ENCODE data around the gene RBMS2.

The RBMS2 gene

GRCh38 chr12:56596815-56597214, 75.2 kb downstream of the RBMS2 start:
- H3K27me3 ChIP-seq (ENCODE audit: control insufficient read depth, insufficient read depth, low read length, poor library complexity, severe bottlenecking) = no peaks in the 10 kb centered on the region
- no peak overlapping the region for H3K27ac ChIP-seq (ENCODE audit: insufficient read depth, low read depth, low read length, poor library complexity, severe bottlenecking)
- H3K4me1 ChIP-seq (ENCODE audit: control insufficient read depth, insufficient read depth, low read length) = no peaks in the 10 kb centered on the region
- H3K4me3 ChIP-seq (ENCODE audit: insufficient read depth, low read depth, low read length) = no peak overlapping the region
- no peaks in the 10 kb centered on the region for H3K9me3 ChIP-seq (ENCODE audit: control insufficient read depth, low read length)
- WGBS, 2 experiments = 85 to 87% methylated on average over 2 to 3 of the region's 3 CpGs
- peaks cover 40% of the 10 kb centered on the region for H3K36me3 ChIP-seq (ENCODE audit: control insufficient read depth, insufficient read depth, low read length)

GRCh38 chr12:56599041-56599440, 77.4 kb downstream of the RBMS2 start:
- Histone ChIP-seq H3K4me3 (ENCODE audit: insufficient read depth, low read depth, low read length) (no peak overlapping the region), H3K4me1 (ENCODE audit: control insufficient read depth, insufficient read depth, low read length) (no peaks in the 10 kb centered on the region), H3K27ac (ENCODE audit: insufficient read depth, low read depth, low read length, poor library complexity, severe bottlenecking) (no peak overlapping the region), H3K36me3 (ENCODE audit: control insufficient read depth, insufficient read depth, low read length) (peaks cover 61% of the 10 kb centered on the region), H3K27me3 (ENCODE audit: control insufficient read depth, insufficient read depth, low read length, poor library complexity, severe bottlenecking) (no peaks in the 10 kb centered on the region), H3K9me3 (ENCODE audit: control insufficient read depth, low read length) (no peaks in the 10 kb centered on the region)
- WGBS, 2 experiments = 96 to 98% methylated on average over 15 of the region's 15 CpGs

- Histone ChIP-seq H3K27me3 (ENCODE audit: control insufficient read depth, insufficient read depth, low read length, poor library complexity, severe bottlenecking) (no peaks in the 10 kb centered on the region), H3K4me1 (ENCODE audit: control insufficient read depth, insufficient read depth, low read length) (no peaks in the 10 kb centered on the region), H3K27ac (ENCODE audit: insufficient read depth, low read depth, low read length, poor library complexity, severe bottlenecking) (no peak overlapping the region), H3K36me3 (ENCODE audit: control insufficient read depth, insufficient read depth, low read length) (peaks cover 68% of the 10 kb centered on the region), H3K9me3 (ENCODE audit: control insufficient read depth, low read length) (no peaks in the 10 kb centered on the region), H3K4me3 (ENCODE audit: insufficient read depth, low read depth, low read length) (no peak overlapping the region)
- 95 to 98% methylated on average over 10 of the region's 10 CpGs for WGBS, 2 experiments
Observed at GRCh38 chr12:56599797-56600196, 78.2 kb downstream of the RBMS2 start.

DNA sequence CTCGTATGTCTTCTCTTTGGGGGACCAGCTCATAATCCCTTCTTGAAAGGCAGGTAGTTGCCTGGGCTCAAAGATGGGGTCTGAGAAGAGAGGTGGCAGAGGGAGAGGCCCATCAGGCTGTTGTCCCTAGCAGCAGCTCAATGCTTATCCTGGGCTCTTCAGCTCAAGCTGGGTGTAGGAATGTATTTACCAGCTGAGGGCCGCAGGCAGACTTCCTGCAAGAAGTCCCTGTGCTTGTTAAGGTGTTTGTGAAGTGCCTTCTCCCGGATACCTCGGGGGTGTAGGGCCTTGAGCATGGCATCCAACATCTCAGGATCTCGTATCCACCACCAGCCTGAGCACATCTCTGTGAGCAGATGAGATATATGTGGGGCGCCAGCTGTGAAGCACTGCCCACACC, 79.1 kb downstream of the RBMS2 start:
- WGBS, 2 experiments = 95 to 96% methylated on average over 6 of the region's 6 CpGs

DNA sequence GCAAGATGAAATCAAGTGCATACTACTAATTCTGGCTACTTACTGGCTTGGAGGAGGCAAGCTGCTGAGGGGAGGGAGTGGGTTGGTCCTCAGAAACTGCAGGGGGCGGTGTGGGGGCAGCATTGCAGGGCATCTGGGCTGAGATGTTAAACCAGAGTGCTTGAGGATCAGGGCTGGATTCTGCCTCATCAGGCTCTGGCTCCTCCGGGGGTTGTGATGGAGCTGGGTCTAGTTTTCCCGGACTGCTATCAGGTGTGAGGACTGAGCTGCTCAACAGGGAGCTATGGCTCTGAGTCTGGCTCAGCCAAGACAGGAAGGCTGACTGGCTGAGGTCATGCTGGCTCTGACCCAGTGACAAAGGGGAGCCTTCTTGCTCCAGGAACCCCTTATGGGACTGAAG, 79.9 kb downstream of the RBMS2 start:
- no peaks in the 10 kb centered on the region for H3K4me1 ChIP-seq (ENCODE audit: control insufficient read depth, insufficient read depth, low read length)
- no peak overlapping the region for H3K4me3 ChIP-seq (ENCODE audit: insufficient read depth, low read depth, low read length)
- WGBS, 2 experiments = 89 to 91% methylated on average over 3 of the region's 3 CpGs
- no peak overlapping the region for H3K27ac ChIP-seq (ENCODE audit: insufficient read depth, low read depth, low read length, poor library complexity, severe bottlenecking)
- peaks cover 81% of the 10 kb centered on the region for H3K36me3 ChIP-seq (ENCODE audit: control insufficient read depth, insufficient read depth, low read length)
- no peaks in the 10 kb centered on the region for H3K27me3 ChIP-seq (ENCODE audit: control insufficient read depth, insufficient read depth, low read length, poor library complexity, severe bottlenecking)
- H3K9me3 ChIP-seq (ENCODE audit: control insufficient read depth, low read length) = no peaks in the 10 kb centered on the region

More for the DNA sequence above, 79.1 kb downstream of the RBMS2 start:
- Histone ChIP-seq H3K9me3 (ENCODE audit: control insufficient read depth, low read length) (no peaks in the 10 kb centered on the region), H3K27me3 (ENCODE audit: control insufficient read depth, insufficient read depth, low read length, poor library complexity, severe bottlenecking) (no peaks in the 10 kb centered on the region), H3K27ac (ENCODE audit: insufficient read depth, low read depth, low read length, poor library complexity, severe bottlenecking) (no peak overlapping the region), H3K4me3 (ENCODE audit: insufficient read depth, low read depth, low read length) (no peak overlapping the region), H3K36me3 (ENCODE audit: control insufficient read depth, insufficient read depth, low read length) (peaks cover 77% of the 10 kb centered on the region), H3K4me1 (ENCODE audit: control insufficient read depth, insufficient read depth, low read length) (no peaks in the 10 kb centered on the region)

DNA sequence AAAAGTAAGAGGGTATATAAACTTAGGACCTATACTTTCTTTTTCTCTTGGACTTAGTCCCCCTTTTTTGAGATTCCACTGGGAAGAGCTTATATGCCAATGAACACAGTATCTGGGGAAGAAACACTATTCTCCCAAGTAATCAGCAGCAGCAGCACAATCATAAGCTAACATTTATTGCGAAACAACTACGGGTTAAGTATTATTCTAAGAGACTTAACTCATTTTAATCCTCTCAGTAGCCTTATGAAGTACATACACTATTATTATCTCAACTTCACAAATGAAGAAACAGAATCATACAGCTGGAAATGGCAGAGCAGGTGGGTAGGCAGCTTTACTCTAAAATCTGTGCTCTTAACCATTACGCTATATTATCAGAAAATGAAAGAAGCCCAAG, 80.6 kb downstream of the RBMS2 start:
- H3K27ac ChIP-seq (ENCODE audit: insufficient read depth, low read depth, low read length, poor library complexity, severe bottlenecking) = no peak overlapping the region
- H3K4me3 ChIP-seq (ENCODE audit: insufficient read depth, low read depth, low read length) = no peak overlapping the region
- no peaks in the 10 kb centered on the region for H3K9me3 ChIP-seq (ENCODE audit: control insufficient read depth, low read length)
- peaks cover 89% of the 10 kb centered on the region for H3K36me3 ChIP-seq (ENCODE audit: control insufficient read depth, insufficient read depth, low read length)
- no peaks in the 10 kb centered on the region for H3K4me1 ChIP-seq (ENCODE audit: control insufficient read depth, insufficient read depth, low read length)
- H3K27me3 ChIP-seq (ENCODE audit: control insufficient read depth, insufficient read depth, low read length, poor library complexity, severe bottlenecking) = no peaks in the 10 kb centered on the region
- WGBS, 2 experiments = 94 to 100% methylated on average over 2 to 3 of the region's 3 CpGs

DNA sequence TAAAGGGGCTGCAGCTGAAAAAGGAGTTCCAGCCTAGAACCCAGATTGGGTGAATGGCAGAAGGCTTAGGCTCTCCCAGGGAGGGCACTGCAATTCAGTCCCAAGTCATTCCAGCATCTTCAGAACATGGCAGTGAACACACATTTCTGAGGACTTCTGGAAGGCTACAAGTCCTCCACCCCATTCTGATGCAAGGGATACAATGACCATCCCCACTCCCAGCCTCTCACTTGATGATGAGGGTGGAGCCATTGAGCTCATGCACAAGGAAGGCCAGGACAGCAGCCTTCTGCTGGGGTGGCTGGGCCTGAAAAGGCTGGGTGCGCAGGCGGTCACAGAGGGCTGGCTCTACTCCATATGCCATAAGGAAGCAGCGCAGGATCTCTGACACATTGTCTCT, 82.7 kb downstream of the RBMS2 start:
- Histone ChIP-seq H3K36me3 (ENCODE audit: control insufficient read depth, insufficient read depth, low read length) (peaks cover 83% of the 10 kb centered on the region), H3K9me3 (ENCODE audit: control insufficient read depth, low read length) (no peaks in the 10 kb centered on the region), H3K4me3 (ENCODE audit: insufficient read depth, low read depth, low read length) (no peak overlapping the region), H3K27ac (ENCODE audit: insufficient read depth, low read depth, low read length, poor library complexity, severe bottlenecking) (no peak overlapping the region), H3K27me3 (ENCODE audit: control insufficient read depth, insufficient read depth, low read length, poor library complexity, severe bottlenecking) (no peaks in the 10 kb centered on the region), H3K4me1 (ENCODE audit: control insufficient read depth, insufficient read depth, low read length) (no peaks in the 10 kb centered on the region)
- WGBS, 2 experiments = 97% methylated on average over 3 of the region's 3 CpGs

DNA sequence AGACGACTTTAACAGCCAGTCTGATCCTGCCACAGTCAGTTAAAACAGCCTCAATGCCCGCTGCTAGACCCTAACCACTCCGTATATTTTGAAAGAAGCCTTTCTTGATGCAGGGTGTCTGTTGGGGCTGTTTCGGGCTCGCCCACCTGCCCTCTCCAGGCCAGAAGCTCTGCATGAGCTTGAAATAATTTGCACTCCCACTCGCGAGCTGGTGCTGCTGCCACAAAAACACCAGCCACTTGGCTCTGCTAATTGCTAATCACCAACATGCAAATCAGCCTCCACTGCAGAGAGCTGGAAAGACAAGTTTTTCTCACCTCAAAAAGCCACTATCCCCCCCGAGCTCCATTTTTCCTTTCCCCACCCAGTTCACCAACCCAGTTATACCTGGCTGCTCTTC, 93.0 kb downstream of the RBMS2 start:
- H3K36me3 ChIP-seq (ENCODE audit: control insufficient read depth, insufficient read depth, low read length) = peaks cover 64% of the 10 kb centered on the region
- H3K27me3 ChIP-seq (ENCODE audit: control insufficient read depth, insufficient read depth, low read length, poor library complexity, severe bottlenecking) = no peaks in the 10 kb centered on the region
- H3K27ac ChIP-seq (ENCODE audit: insufficient read depth, low read depth, low read length, poor library complexity, severe bottlenecking) = no peak overlapping the region
- H3K4me1 ChIP-seq (ENCODE audit: control insufficient read depth, insufficient read depth, low read length) = no peaks in the 10 kb centered on the region
- H3K4me3 ChIP-seq (ENCODE audit: insufficient read depth, low read depth, low read length) = no peak overlapping the region
- WGBS, 2 experiments = 94 to 95% methylated on average over 8 of the region's 8 CpGs
- no peaks in the 10 kb centered on the region for H3K9me3 ChIP-seq (ENCODE audit: control insufficient read depth, low read length)

DNA sequence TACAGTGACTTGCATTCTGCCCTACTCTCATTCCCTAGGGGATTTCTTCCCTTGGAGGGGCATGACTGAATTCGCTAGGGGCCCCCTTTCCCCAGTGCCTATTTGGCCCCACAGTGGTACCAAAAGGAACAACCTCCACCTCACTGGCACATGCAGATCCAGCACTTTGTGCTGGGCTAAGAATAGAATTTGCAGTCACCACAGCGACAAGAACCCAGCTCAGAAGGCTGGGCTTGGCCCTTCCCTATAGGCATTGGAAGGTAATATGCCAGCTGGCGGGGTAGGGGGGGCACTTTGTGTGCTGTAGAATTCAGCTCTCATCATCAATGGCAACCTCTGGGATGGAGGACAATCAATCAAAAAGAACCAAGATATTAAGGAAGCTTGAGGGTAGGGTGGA, 94.6 kb downstream of the RBMS2 start:
- Histone ChIP-seq H3K27me3 (ENCODE audit: control insufficient read depth, insufficient read depth, low read length, poor library complexity, severe bottlenecking) (no peaks in the 10 kb centered on the region), H3K4me3 (ENCODE audit: insufficient read depth, low read depth, low read length) (no peak overlapping the region), H3K36me3 (ENCODE audit: control insufficient read depth, insufficient read depth, low read length) (peaks cover 49% of the 10 kb centered on the region), H3K4me1 (ENCODE audit: control insufficient read depth, insufficient read depth, low read length) (no peaks in the 10 kb centered on the region), H3K9me3 (ENCODE audit: control insufficient read depth, low read length) (no peaks in the 10 kb centered on the region), H3K27ac (ENCODE audit: insufficient read depth, low read depth, low read length, poor library complexity, severe bottlenecking) (no peak overlapping the region)
- 93 to 94% methylated on average over 3 of the region's 3 CpGs for WGBS, 2 experiments

DNA sequence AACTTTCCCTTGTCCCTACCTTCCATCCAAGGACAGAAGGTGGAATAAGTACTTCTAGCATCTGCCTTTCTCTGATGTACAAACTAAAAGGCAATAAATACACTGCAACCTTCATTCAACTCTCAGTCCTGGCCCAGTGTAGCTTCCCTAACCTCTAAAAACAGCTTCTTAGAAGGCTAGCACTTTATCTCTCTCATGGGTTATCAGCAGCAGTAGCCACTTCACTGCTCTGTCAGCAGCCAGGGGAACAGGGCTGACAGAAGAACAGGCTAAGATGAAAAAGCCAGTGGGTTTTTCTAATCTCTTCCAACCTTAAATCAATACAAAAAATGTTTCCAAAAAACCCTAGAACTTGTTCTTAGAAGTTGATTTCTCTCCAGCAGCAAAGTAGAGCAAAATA, 95.3 kb downstream of the RBMS2 start:
- Histone ChIP-seq H3K27ac (ENCODE audit: insufficient read depth, low read depth, low read length, poor library complexity, severe bottlenecking) (no peak overlapping the region), H3K36me3 (ENCODE audit: control insufficient read depth, insufficient read depth, low read length) (peaks cover 42% of the 10 kb centered on the region), H3K27me3 (ENCODE audit: control insufficient read depth, insufficient read depth, low read length, poor library complexity, severe bottlenecking) (no peaks in the 10 kb centered on the region), H3K9me3 (ENCODE audit: control insufficient read depth, low read length) (no peaks in the 10 kb centered on the region), H3K4me3 (ENCODE audit: insufficient read depth, low read depth, low read length) (no peak overlapping the region), H3K4me1 (ENCODE audit: control insufficient read depth, insufficient read depth, low read length) (no peaks in the 10 kb centered on the region)

DNA sequence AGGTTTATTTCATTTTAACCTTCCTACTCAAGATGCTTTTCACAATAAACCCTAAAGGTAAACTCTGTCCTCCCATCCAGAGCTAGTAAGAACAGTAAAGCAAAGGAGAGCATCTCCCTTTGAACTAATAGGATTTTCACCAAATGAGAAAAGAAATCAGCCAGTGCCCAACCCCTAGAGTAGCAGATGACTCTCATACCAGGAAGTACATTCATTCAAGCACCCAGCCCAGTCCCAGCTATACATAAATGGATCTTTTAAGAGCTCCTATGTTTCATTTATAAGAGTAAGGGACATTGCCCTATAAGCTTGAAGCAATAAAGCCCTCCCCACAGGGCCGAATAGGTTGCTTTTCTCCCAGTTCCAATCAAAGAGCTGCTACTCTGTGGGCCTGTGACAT, 100.9 kb downstream of the RBMS2 start:
- no peaks in the 10 kb centered on the region for H3K36me3 ChIP-seq (ENCODE audit: control insufficient read depth, insufficient read depth, low read length)
- 86 to 97% methylated on average over 1 of the region's 1 CpG for WGBS, 2 experiments
- no peak overlapping the region for H3K27ac ChIP-seq (ENCODE audit: insufficient read depth, low read depth, low read length, poor library complexity, severe bottlenecking)
- H3K27me3 ChIP-seq (ENCODE audit: control insufficient read depth, insufficient read depth, low read length, poor library complexity, severe bottlenecking) = no peaks in the 10 kb centered on the region
- H3K4me3 ChIP-seq (ENCODE audit: insufficient read depth, low read depth, low read length) = no peak overlapping the region
- no peaks in the 10 kb centered on the region for H3K9me3 ChIP-seq (ENCODE audit: control insufficient read depth, low read length)
- no peaks in the 10 kb centered on the region for H3K4me1 ChIP-seq (ENCODE audit: control insufficient read depth, insufficient read depth, low read length)
